ENCODE results near the gene SLC7A6OS.
A peak's percentile ranks its signal among the peaks of the same experiment; 100 is the strongest.

The SLC7A6OS gene

GRCh38 chr16:68343137-68343536, 32.4 kb upstream of the SLC7A6OS start:
- DNase-seq, result no peak

GRCh38 chr16:68342620-68343019, 31.9 kb upstream of the SLC7A6OS start:
- no peak for DNase-seq

DNA sequence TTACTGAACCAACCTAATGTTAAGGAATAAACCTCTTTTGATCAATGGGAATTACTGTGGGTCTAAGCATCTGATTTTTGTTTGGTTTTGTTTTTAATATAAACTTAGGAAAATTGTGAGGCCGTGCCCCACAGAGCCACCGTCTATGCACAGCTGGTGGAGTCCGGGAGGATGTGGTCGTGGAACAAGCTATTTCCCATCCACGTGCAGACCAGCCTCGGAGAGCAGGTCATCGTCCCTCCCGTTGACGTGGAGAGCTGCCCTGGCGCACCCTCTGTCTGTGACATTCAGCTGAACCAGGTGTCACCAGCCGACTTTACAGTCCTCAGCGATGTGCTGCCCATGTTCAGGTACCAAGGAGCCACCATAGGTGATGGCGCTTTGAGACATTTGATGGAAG, 28.5 kb upstream of the SLC7A6OS start:
- DNase-seq, result no peak

DNA sequence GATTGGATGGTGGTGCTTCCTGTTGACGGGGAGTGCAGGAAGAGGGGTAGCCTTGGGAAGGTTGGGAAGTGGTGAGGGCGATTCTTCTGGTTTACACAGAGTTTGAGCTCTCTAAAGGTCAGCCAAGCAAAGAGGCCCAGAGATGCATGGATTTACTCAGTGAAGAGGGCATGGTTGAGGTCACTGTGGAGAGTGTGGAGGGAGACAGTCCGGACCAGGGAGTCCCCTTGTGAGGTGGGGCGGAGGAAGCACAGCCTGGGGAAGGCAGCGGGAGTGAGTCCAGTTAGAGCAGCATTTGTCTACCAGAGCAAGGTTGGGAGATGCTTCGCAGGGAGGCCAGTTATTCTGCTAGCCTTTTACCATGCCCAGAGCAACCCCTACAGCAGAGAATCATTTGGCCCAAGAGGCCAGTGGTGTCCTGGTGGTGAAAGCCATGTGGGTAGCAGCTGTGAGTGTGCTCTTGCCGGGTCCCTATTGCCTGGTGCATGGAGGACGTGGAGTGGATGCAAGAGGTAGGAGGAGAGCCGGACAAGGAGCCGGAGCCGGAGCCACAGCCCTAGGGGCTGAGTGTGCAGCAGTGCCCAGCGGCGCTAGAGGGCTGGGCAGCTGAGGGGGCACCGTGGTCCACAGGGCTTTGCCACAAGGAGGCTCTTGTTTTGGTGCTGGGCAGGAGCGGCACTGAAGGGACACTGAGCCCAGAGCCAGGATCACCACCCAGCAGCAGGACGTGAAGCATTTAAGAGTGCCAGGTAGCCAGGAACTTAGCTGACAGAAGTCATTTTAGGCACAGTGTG, 27.8 kb upstream of the SLC7A6OS start:
- DNase-seq, result no peak

DNA sequence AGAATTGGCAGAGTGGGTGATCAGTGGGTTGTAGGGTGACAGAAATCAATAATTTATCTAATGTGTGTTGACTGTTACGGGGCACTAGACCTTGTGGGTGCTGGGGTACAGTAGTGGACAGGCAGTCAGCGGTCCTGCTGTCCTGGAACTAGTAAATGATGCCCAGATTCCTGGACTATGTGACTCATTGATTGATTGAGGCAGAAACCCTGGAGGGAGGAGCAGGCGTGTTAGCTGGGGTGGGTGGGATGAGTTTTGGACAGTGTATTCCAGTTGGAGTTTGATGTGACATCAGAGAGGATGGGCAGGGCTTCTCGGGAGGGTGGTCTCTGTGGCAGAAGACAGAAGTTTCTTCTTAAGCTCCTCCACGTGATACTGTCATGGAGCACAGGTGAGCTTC, 24.4 kb upstream of the SLC7A6OS start:
- no peak for DNase-seq

- no peak for DNase-seq
Observed at GRCh38 chr16:68332411-68333121, 21.8 kb upstream of the SLC7A6OS start.

- DNase-seq, result no peak
Observed at GRCh38 chr16:68331879-68332410, 21.2 kb upstream of the SLC7A6OS start.

- DNase-seq, result no peak
Observed at GRCh38 chr16:68328860-68329390, 18.2 kb upstream of the SLC7A6OS start.

DNA sequence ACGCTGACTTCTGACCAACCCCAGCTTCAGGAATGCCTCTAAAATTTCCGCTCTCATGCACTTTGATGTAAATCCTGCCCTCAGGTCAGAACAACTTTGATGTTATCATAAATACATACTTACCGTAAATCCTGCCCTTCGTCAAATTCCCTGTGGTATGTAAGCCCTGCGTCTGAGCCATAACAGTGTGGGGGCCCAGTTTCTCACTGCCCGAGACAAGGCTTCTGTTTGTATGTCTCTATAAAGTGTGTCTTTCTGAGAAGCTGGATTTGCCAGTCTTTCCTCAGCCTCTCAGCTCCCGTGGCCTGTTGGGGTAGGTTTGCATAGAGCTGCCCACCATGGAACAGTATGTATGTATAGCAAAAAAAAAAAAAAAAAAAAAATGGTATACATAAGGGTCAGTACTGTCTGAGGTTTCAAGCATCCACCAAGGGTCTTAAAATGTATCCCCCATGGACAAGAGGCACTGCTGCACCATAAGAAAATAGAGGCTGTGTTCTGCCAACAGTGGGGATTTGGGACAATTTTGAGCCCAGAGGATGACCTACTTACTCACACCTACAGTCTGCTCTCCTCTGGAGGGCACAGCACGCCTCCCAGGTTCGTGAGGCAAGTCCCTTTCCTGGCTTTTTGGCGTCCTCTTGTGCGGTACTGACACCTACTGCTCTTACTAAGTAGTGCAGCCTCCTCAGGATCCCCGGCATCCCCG, 17.6 kb upstream of the SLC7A6OS start:
- DNase-seq, result peak; percentile 57 to 74

- no peak for DNase-seq
Observed at GRCh38 chr16:68324780-68325357, 14.1 kb upstream of the SLC7A6OS start.

GRCh38 chr16:68324336-68324735, 13.6 kb upstream of the SLC7A6OS start:
- no peak for DNase-seq

- no peak for DNase-seq
Observed at GRCh38 chr16:68319185-68319908, 8.6 kb upstream of the SLC7A6OS start.

- no peak for DNase-seq
Observed at GRCh38 chr16:68313116-68313515, 2.4 kb upstream of the SLC7A6OS start.

- DNase-seq, result no peak
Observed at GRCh38 chr16:68310437-68310773, 341 bp downstream of the SLC7A6OS start.

DNA sequence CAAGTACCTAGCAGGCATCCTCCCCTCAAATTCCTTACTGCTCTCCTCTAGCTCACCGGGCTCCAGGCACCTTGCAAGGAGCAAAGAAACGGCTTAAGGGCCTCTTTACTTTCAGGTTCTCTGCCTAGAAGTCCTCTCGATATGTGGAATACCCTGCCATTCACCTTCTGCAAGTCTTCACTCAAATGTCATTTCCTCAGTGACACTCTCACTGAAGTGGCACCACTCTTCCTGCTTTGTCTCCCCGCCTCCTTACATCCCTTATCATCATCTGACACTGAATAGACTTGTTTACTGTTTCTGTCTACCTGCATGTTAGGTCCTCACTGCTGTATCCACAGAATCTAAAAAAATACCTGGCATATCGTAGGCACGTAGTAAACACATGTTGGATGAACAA, 947 bp downstream of the SLC7A6OS start:
- no peak for DNase-seq

DNA sequence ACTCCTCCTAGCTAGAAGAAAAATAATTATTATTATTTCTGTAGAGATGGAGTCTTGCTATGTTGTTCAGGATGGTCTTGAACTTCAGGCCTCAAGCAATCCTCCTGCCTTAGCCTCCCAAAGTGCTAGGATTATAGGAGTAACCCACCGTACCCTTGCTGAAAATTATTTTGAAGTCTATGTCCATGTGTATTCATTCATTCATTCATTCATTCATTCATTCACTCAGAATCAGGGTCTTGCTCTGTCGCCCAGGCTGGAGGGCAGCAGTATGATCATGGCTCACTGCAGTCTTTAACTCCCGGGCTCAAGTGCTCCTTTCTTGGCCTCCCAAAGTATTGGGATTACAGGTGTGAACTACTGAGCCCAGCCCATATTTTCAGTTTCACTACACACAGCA, 4.1 kb downstream of the SLC7A6OS start:
- DNase-seq, result no peak

GRCh38 chr16:68300734-68301459, 9.8 kb downstream of the SLC7A6OS start:
- DNase-seq, result no peak

- DNase-seq, result no peak
Observed at GRCh38 chr16:68299571-68300453, 10.9 kb downstream of the SLC7A6OS start.

DNA sequence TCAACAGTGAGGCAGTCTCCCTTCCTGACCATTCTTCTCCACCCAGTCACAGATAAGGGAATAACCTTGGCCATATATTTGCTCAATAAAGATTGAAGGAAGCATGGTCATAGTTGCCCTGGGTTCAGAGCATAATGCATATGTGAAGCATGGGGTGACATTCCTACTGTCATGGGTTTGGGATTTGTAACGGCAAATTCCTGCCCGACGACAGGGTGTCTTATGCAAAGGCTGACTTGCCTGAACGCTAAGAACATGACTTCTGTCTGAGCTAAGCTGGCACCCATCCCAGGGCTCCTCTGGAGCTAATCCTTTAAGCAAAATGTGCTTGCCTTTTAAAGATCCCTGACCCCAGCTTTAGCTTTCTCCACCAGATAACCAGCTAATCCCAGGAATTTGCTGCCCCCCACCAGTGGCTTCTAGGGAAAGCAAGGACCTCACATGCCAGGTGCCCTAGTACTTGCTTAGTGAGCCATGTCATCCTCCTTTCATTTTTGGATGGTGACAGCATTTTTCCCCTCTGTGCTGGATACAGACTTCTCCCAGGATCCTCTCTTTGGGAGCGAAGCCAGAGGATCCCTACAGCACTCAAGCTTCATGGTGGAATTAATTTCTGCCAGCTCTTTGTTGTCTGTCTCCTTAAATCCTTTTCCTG, 11.7 kb downstream of the SLC7A6OS start:
- DNase-seq, result no peak

- no peak for DNase-seq
Observed at GRCh38 chr16:68298312-68298711, 12.4 kb downstream of the SLC7A6OS start.
